Measurements from ENCODE around the gene CEP120.
"Not testable (repeated sequence)": the region's sequence is repeated elsewhere in the genome, so short reads cannot be mapped to it uniquely, and the experiment has no call there.

CEP120 gene

GRCh38 chr5:123438902-123439301 is 15.7 kb upstream of the CEP120 start:
- no peak for DNase-seq (ENCODE audit: low read depth in 2 of 2)

GRCh38 chr5:123438244-123438643 is 15.0 kb upstream of the CEP120 start:
- no peak for DNase-seq (ENCODE audit: low read depth in 2 of 2)

- DNase-seq (ENCODE audit: low read depth in 2 of 2) = no peak
Observed at GRCh38 chr5:123436201-123436600, 13.0 kb upstream of the CEP120 start.

- DNase-seq (ENCODE audit: low read depth in 2 of 2) = no peak
Observed at GRCh38 chr5:123434796-123435195, 11.6 kb upstream of the CEP120 start.

GRCh38 chr5:123433596-123433995 is 10.4 kb upstream of the CEP120 start:
- no peak for DNase-seq (ENCODE audit: low read depth in 2 of 2)

- not testable (repeated sequence) for DNase-seq (ENCODE audit: low read depth in 2 of 2)
Observed at GRCh38 chr5:123430441-123430840, 7.2 kb upstream of the CEP120 start.

GRCh38 chr5:123429993-123430392 is 6.8 kb upstream of the CEP120 start:
- no peak for DNase-seq (ENCODE audit: low read depth in 2 of 2)

GRCh38 chr5:123429221-123429954 is 6.2 kb upstream of the CEP120 start:
- no peak for DNase-seq (ENCODE audit: low read depth in 2 of 2)

GRCh38 chr5:123428521-123429220 is 5.5 kb upstream of the CEP120 start:
- DNase-seq (ENCODE audit: low read depth in 2 of 2) = no peak

GRCh38 chr5:123427281-123427680 is 4.1 kb upstream of the CEP120 start:
- DNase-seq (ENCODE audit: low read depth in 2 of 2) = no peak

GRCh38 chr5:123425431-123425830 is 2.2 kb upstream of the CEP120 start:
- no peak for DNase-seq (ENCODE audit: low read depth in 2 of 2)

- no peak for DNase-seq (ENCODE audit: low read depth in 2 of 2)
Observed at GRCh38 chr5:123422433-123423277, 548 bp downstream of the CEP120 start.

GRCh38 chr5:123421773-123422172 is 1.4 kb downstream of the CEP120 start:
- DNase-seq (ENCODE audit: low read depth in 2 of 2) = no peak

GRCh38 chr5:123414974-123415373 is 8.2 kb downstream of the CEP120 start:
- DNase-seq (ENCODE audit: low read depth in 2 of 2) = no peak

GRCh38 chr5:123412206-123412605 is 11.0 kb downstream of the CEP120 start:
- no peak for DNase-seq (ENCODE audit: low read depth in 2 of 2)

- DNase-seq (ENCODE audit: low read depth in 2 of 2) = not testable (repeated sequence)
Observed at GRCh38 chr5:123401999-123402398, 21.2 kb downstream of the CEP120 start.

GRCh38 chr5:123401320-123401719 is 21.9 kb downstream of the CEP120 start:
- no peak for DNase-seq (ENCODE audit: low read depth in 2 of 2)

- DNase-seq (ENCODE audit: low read depth in 2 of 2) = not testable (repeated sequence)
Observed at GRCh38 chr5:123400870-123401291, 22.3 kb downstream of the CEP120 start.

GRCh38 chr5:123398058-123398733 is 25.0 kb downstream of the CEP120 start:
- no peak for DNase-seq (ENCODE audit: low read depth in 2 of 2)

- DNase-seq (ENCODE audit: low read depth in 2 of 2) = no peak
Observed at GRCh38 chr5:123397538-123397937, 25.7 kb downstream of the CEP120 start.

GRCh38 chr5:123391009-123391408 is 32.2 kb downstream of the CEP120 start:
- DNase-seq (ENCODE audit: low read depth in 2 of 2) = no peak

- DNase-seq (ENCODE audit: low read depth in 2 of 2) = no peak
Observed at GRCh38 chr5:123389794-123390193, 33.4 kb downstream of the CEP120 start.

Measured in stimulated activated CD4-positive, alpha-beta T cell treated with anti-CD3 and anti-CD28 coated beads, Interleukin-12 subunit alpha, Interleukin-12 subunit beta, amount 100 ng/mL, for 24 hours (primary cell).